Trophoblast cell (in vitro differentiated cells and primary cell): ENCODE results near the gene CPSF4L.

ENCODE experiments used
- DNase-seq, 2 donors: peaks; one replicate each; pipeline ENCODE4 v3.0.0-alpha.2; 2016
- H2AFZ ChIP-seq: 2 replicates; pipeline ENCODE4 v1.6.1; 2013; ENCODE audit warnings: low read length, moderate library complexity, mild to moderate bottlenecking; ENCODE audit not compliant: insufficient read depth, poor library complexity
- H2AK5ac ChIP-seq: 2 replicates; pipeline ENCODE4 v1.6.1; 2013; ENCODE audit warnings: mild to moderate bottlenecking, low read length
- H2BK120ac ChIP-seq: 2 replicates; pipeline ENCODE4 v1.6.1; 2013; ENCODE audit warnings: low read length, mild to moderate bottlenecking, moderate library complexity; ENCODE audit not compliant: insufficient read depth, poor library complexity
- H2BK12ac ChIP-seq: 2 replicates; pipeline ENCODE4 v1.6.1; 2013; ENCODE audit warnings: mild to moderate bottlenecking, low read length, moderate library complexity
- H2BK5ac ChIP-seq: 2 replicates; pipeline ENCODE4 v1.6.1; 2013; ENCODE audit warnings: low read length, low read depth, moderate library complexity, mild to moderate bottlenecking; ENCODE audit not compliant: poor library complexity
- H3K14ac ChIP-seq: 2 replicates; pipeline ENCODE4 v1.6.1; 2013; ENCODE audit warnings: mild to moderate bottlenecking, low read length
- H3K18ac ChIP-seq: 2 replicates; pipeline ENCODE4 v1.6.1; 2013; ENCODE audit warnings: mild to moderate bottlenecking, low read length
- H3K23ac ChIP-seq: 2 replicates; pipeline ENCODE4 v1.6.1; 2013; ENCODE audit warnings: low read length
- H3K27ac ChIP-seq: 2 replicates; pipeline ENCODE4 v1.5.1; 2013; ENCODE audit warnings: low read depth, mild to moderate bottlenecking, inconsistent platforms, low read length, moderate library complexity
- H3K27me3 ChIP-seq: 2 replicates; pipeline ENCODE4 v1.6.1; 2013; ENCODE audit warnings: inconsistent platforms, mild to moderate bottlenecking, low read length, moderate library complexity; ENCODE audit not compliant: insufficient read depth
- H3K36me3 ChIP-seq, 2 experiments: 1 replicate in 1 of 2; 2 replicates in 1 of 2; pipeline ENCODE4 v1.6.1; 2013; ENCODE audit warnings: low read length in 2 of 2, mild to moderate bottlenecking in 2 of 2, moderate library complexity in 1 of 2; ENCODE audit not compliant: insufficient read depth in 2 of 2, control insufficient read depth in 1 of 2
- H3K4ac ChIP-seq: 2 replicates; pipeline ENCODE4 v1.6.1; 2013; ENCODE audit warnings: low read depth, mild to moderate bottlenecking, low read length, moderate library complexity
- H3K4me1 ChIP-seq, 2 experiments: 1 replicate in 1 of 2; 2 replicates in 1 of 2; pipeline ENCODE4 v1.6.1; 2013; ENCODE audit warnings: low read length in 2 of 2, mild to moderate bottlenecking in 2 of 2, moderate library complexity in 1 of 2; ENCODE audit not compliant: insufficient read depth in 2 of 2, control insufficient read depth in 1 of 2
- H3K4me2 ChIP-seq: 2 replicates; pipeline ENCODE4 v1.6.1; 2013; ENCODE audit warnings: inconsistent platforms, mild to moderate bottlenecking, low read length, moderate library complexity
- H3K4me3 ChIP-seq: 2 replicates; pipeline ENCODE4 v1.5.1; 2013; ENCODE audit warnings: mild to moderate bottlenecking, low read depth, low read length, inconsistent platforms
- H3K79me1 ChIP-seq: one replicate; pipeline ENCODE4 v1.6.1; 2013; ENCODE audit warnings: low read length
- H3K79me2 ChIP-seq: 2 replicates; pipeline ENCODE4 v1.6.1; 2013; ENCODE audit warnings: low read length, mild to moderate bottlenecking; ENCODE audit not compliant: control insufficient read depth, insufficient read depth, poor library complexity
- H3K9ac ChIP-seq: 2 replicates; pipeline ENCODE4 v1.6.1; 2013; ENCODE audit warnings: mild to moderate bottlenecking, low read length
- H3K9me3 ChIP-seq: 2 replicates; pipeline ENCODE4 v1.6.1; 2013; ENCODE audit warnings: low read depth, mild to moderate bottlenecking, control low read depth, inconsistent platforms, low read length; ENCODE audit not compliant: insufficient read depth
- H4K12ac ChIP-seq: 2 replicates; pipeline ENCODE4 v1.6.1; 2013; ENCODE audit warnings: low read depth, mild to moderate bottlenecking, low read length, moderate library complexity
- H4K8ac ChIP-seq: 2 replicates; pipeline ENCODE4 v1.6.1; 2013; ENCODE audit warnings: low read depth, mild to moderate bottlenecking, low read length, moderate library complexity
- H4K91ac ChIP-seq: one replicate; pipeline ENCODE4 v1.6.1; 2013; ENCODE audit warnings: low read depth, mild to moderate bottlenecking, low read length, moderate library complexity
- whole genome bisulfite sequencing: extraction: QIAGEN DNeasy Blood & Tissue Kit; methylation state at CpG from one replicate; pipeline ENCODE4 v1.1.7; 2013; ENCODE audit warnings: missing lambda C conversion rate; ENCODE audit not compliant: insufficient read length, insufficient coverage; ENCODE audit errors: extremely low coverage; 5-methylcytosine and 5-hydroxymethylcytosine counted together

Gene CPSF4L

GRCh38 chr17:73199751-73200317 is 61.8 kb downstream of the CPSF4L start:
- DNase-seq: no peak
- Histone ChIP-seq H3K79me2 (no peaks in the 10 kb centered on the region), H3K4me2 (no peak overlapping the region), H2BK120ac (no peak overlapping the region), H3K27me3 (no peaks in the 10 kb centered on the region), H4K91ac (no peak overlapping the region), H3K36me3 (peaks cover 65 to 76% of the 10 kb centered on the region in 2 experiments), H3K23ac (no peak overlapping the region), H4K12ac (no peak overlapping the region), H3K9ac (no peak overlapping the region), H2AK5ac (no peak overlapping the region), H3K4me3 (no peak overlapping the region), H3K14ac (no peak overlapping the region), H3K27ac (no peak overlapping the region), H2BK12ac (no peak overlapping the region), H3K4ac (no peak overlapping the region), H4K8ac (no peak overlapping the region), H2BK5ac (no peak overlapping the region), H3K9me3 (no peaks in the 10 kb centered on the region), H3K18ac (no peak overlapping the region), H3K4me1 (no peaks in the 10 kb centered on the region), H3K79me1 (no peaks in the 10 kb centered on the region), H2AFZ (no peak overlapping the region)
- WGBS: no CpG with 5 or more reads among the region's 8 CpGs

- peaks cover 58 to 71% of the 10 kb centered on the region in 2 experiments for H3K36me3 ChIP-seq
These were observed 62.8 kb downstream of the CPSF4L start for GRCh38 chr17:73198930-73199260.

More at GRCh38 chr17:73198930-73199260, 62.8 kb downstream of the CPSF4L start:
- Histone ChIP-seq H3K27ac (no peak overlapping the region), H3K18ac (no peak overlapping the region), H3K9ac (no peak overlapping the region), H3K27me3 (no peaks in the 10 kb centered on the region), H2AK5ac (no peak overlapping the region), H3K4ac (no peak overlapping the region), H3K4me1 (peaks cover 0 to under 1% of the 10 kb centered on the region in 2 experiments), H2BK12ac (no peak overlapping the region), H4K12ac (no peak overlapping the region), H3K4me2 (no peak overlapping the region), H3K79me1 (no peaks in the 10 kb centered on the region), H2BK5ac (no peak overlapping the region), H3K9me3 (no peaks in the 10 kb centered on the region), H3K14ac (no peak overlapping the region), H3K4me3 (no peak overlapping the region), H3K79me2 (no peaks in the 10 kb centered on the region), H3K23ac (no peak overlapping the region), H2AFZ (no peak overlapping the region), H2BK120ac (no peak overlapping the region), H4K91ac (no peak overlapping the region), H4K8ac (no peak overlapping the region)
- DNase-seq: no peak
- WGBS: no CpG with 5 or more reads among the region's 7 CpGs
